Prostate gland (tissue), 2 donors: ENCODE data around the gene NR1H2.

Experiments used
- POLR2A ChIP-seq: fragments of 450-650 bp; IDR thresholded peaks from one replicate; pipeline ENCODE4 v1.6.1; 2016; ENCODE audit warnings: antibody characterized with exemption, mild to moderate bottlenecking
- POLR2AphosphoS5 ChIP-seq: sonication (generic); formaldehyde crosslinking; IDR thresholded peaks from one replicate; pipeline ENCODE4 v1.6.1; 2017; ENCODE audit warnings: antibody characterized with exemption
- TF ChIP-seq, protein P1 (sequence below), 4 experiments: fragments of 200-600 bp in 2 of 4; fragments of 450-650 bp in 2 of 4; sonication (generic) in 2 of 4; IDR thresholded peaks; 1 replicate in 3 of 4; 2 replicates in 1 of 4; pipeline ENCODE4 v1.5.1; 2016 to 2019; ENCODE audit warnings: antibody characterized with exemption in 4 of 4, mild to moderate bottlenecking in 2 of 4, moderate library complexity in 2 of 4

GRCh38 chr19:50380137-50380536 is 3.9 kb downstream of the NR1H2 start:
- TF ChIP-seq, protein P1, sequence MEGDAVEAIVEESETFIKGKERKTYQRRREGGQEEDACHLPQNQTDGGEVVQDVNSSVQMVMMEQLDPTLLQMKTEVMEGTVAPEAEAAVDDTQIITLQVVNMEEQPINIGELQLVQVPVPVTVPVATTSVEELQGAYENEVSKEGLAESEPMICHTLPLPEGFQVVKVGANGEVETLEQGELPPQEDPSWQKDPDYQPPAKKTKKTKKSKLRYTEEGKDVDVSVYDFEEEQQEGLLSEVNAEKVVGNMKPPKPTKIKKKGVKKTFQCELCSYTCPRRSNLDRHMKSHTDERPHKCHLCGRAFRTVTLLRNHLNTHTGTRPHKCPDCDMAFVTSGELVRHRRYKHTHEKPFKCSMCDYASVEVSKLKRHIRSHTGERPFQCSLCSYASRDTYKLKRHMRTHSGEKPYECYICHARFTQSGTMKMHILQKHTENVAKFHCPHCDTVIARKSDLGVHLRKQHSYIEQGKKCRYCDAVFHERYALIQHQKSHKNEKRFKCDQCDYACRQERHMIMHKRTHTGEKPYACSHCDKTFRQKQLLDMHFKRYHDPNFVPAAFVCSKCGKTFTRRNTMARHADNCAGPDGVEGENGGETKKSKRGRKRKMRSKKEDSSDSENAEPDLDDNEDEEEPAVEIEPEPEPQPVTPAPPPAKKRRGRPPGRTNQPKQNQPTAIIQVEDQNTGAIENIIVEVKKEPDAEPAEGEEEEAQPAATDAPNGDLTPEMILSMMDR (IDR thresholded peaks at IDR 0.05): no peak
- TF ChIP-seq POLR2AphosphoS5: no peak
- no peak for TF ChIP-seq POLR2A
